Measurements from ENCODE around the gene MACROH2A1. TPM values are rescaled to one million over a fixed set of nuclear protein-coding genes. Genes with fewer than 3 reads are reported as not detected.

MACROH2A1 gene
- polyA plus RNA-seq, 1 of the 3 experiments (the other 2 are of a cell fraction), result 165 TPM

- no peaks in the 10 kb centered on the region for H4K20me1 ChIP-seq (ENCODE audit: insufficient read depth)
- H3K27me3 ChIP-seq (ENCODE audit: insufficient read depth), result no peaks in the 10 kb centered on the region
- no peak overlapping the region for H3K27ac ChIP-seq (ENCODE audit: low read depth in 2 of 2, low read length in 1 of 2)
- DNase-seq, result no peak
- H3K4me1 ChIP-seq (ENCODE audit: control insufficient read depth in 1 of 2, insufficient read depth in 2 of 2, low read depth in 1 of 2, low read length in 1 of 2), result no peaks in the 10 kb centered on the region; a peak in 1 of 4 replicates
- POLR2A ChIA-PET, result no interaction called here
- 73% methylated on average over 3 of the region's 4 CpGs for WGBS (ENCODE audit: low lambda C conversion rate)
- no peak overlapping the region for H2AFZ ChIP-seq (ENCODE audit: low read depth)
- no peaks in the 10 kb centered on the region for H3K9me2 ChIP-seq
- CTCF ChIA-PET, result no interaction called here
- no peaks in the 10 kb centered on the region for H3K36me3 ChIP-seq (replicated peaks in 1 of 2; ENCODE audit: control insufficient read depth in 1 of 2, insufficient read depth in 2 of 2, low read length in 1 of 2)
- no peaks in the 10 kb centered on the region for H3K9me3 ChIP-seq
- no peak overlapping the region for H3K4me3 ChIP-seq (ENCODE audit: low read depth in 2 of 2, low read length in 1 of 2)
- H3K4me2 ChIP-seq, result no peak overlapping the region
- H3F3A ChIP-seq (replicated peaks; ENCODE audit: insufficient read depth), result no peaks in the 10 kb centered on the region
- H3K79me2 ChIP-seq (ENCODE audit: insufficient read depth), result no peaks in the 10 kb centered on the region
- TF ChIP-seq MXI1 (IDR thresholded peaks at IDR 0.05; ENCODE audit: low read depth, low read length), result no peak
- TF ChIP-seq EZH2phosphoT487 (IDR thresholded peaks at IDR 0.05; ENCODE audit: borderline replicate concordance, low read depth), result no peak
- TF ChIP-seq GABPA (IDR thresholded peaks at IDR 0.05; ENCODE audit: low read depth), result no peak
- TF ChIP-seq CTCF (IDR thresholded peaks at IDR 0.05), result no peak
- TF ChIP-seq USF1 (IDR thresholded peaks at IDR 0.05; ENCODE audit: borderline replicate concordance, low read depth), result no peak
- TF ChIP-seq FOSL2 (IDR thresholded peaks at IDR 0.05; ENCODE audit: borderline replicate concordance, low read depth), result no peak
- TF ChIP-seq IRF3 (IDR thresholded peaks at IDR 0.05; ENCODE audit: low read depth, low read length), result no peak
- no peak for TF ChIP-seq TCF12 (IDR thresholded peaks at IDR 0.05)
- no peak for TF ChIP-seq PBX3 (IDR thresholded peaks at IDR 0.05)
- TF ChIP-seq YY1 (IDR thresholded peaks at IDR 0.05; ENCODE audit: low read depth), result no peak
- TF ChIP-seq NRF1 (IDR thresholded peaks at IDR 0.05; ENCODE audit: low read depth, low read length), result no peak
- TF ChIP-seq RFX5 (IDR thresholded peaks at IDR 0.05; ENCODE audit: low read length), result no peak
- TF ChIP-seq ELF1 (IDR thresholded peaks at IDR 0.05), result no peak
- no peak for TF ChIP-seq REST (IDR thresholded peaks at IDR 0.05; ENCODE audit: low read depth, low read length)
- no peak overlapping the region for H3K9ac ChIP-seq
These were observed 81.0 kb downstream of the MACROH2A1 start for GRCh38 chr5:135318037-135318436.

Measured in SK-N-SH (cell line).